Cardiac muscle cell (in vitro differentiated cells and primary cell): ENCODE measurements around the gene MRPL14. TPM values are rescaled to one million over a fixed set of nuclear protein-coding genes. Genes with fewer than 3 reads are reported as not detected.

ENCODE experiments used
- DNase-seq, 2 donors: peaks; one replicate each; pipeline versions ENCODE4 v3.0.0 to v3.0.0-alpha.2; 2010 to 2017; ENCODE audit warnings: low read depth in 1 of 2, low spot score in 1 of 2
- H3K27ac ChIP-seq: fragments of 200-600 bp; sonication (generic); 2 replicates; pipeline ENCODE4 v1.5.1; 2016
- H3K27me3 ChIP-seq: fragments of 200-600 bp; sonication (generic); 2 replicates; pipeline ENCODE4 v1.6.0; 2016; ENCODE audit warnings: control low read depth
- H3K36me3 ChIP-seq: fragments of 200-600 bp; sonication (generic); 2 replicates; pipeline ENCODE4 v1.5.1; 2016; ENCODE audit warnings: control low read depth
- H3K4me1 ChIP-seq: fragments of 200-600 bp; sonication (generic); 2 replicates; pipeline ENCODE4 v1.8.1; 2017; ENCODE audit warnings: low read depth, mild to moderate bottlenecking, mixed run types
- H3K4me3 ChIP-seq: fragments of 200-600 bp; sonication (generic); 2 replicates; pipeline ENCODE4 v1.5.1; 2016; ENCODE audit warnings: mild to moderate bottlenecking
- H3K9me3 ChIP-seq: fragments of 200-600 bp; sonication (generic); 2 replicates; pipeline ENCODE4 v1.5.1; 2017; ENCODE audit warnings: low read depth, mild to moderate bottlenecking, control low read depth
- polyA plus RNA-seq: library from polyadenylated mRNA; unstranded; fragments of >200 nt; fragmentation: Nextera tagmentation; extraction: Ambion mirVana; gene quantifications from 2 replicates; pipeline ENCODE4 v1.2.1, GENCODE V29; 2016
- total RNA-seq: library from RNA; depleted of rRNA; stranded (reverse); fragments of >200 nt; gene quantifications from 2 replicates; pipeline ENCODE4 v1.2.3, GENCODE V29; 2016
- TF ChIP-seq, protein P1 (sequence below): IDR thresholded peaks from 2 replicates; pipeline ENCODE4 v1.5.1; 2012; ENCODE audit warnings: low read depth, mild to moderate bottlenecking, low read length

The MRPL14 gene
- total and polyA plus RNA-seq, 2 experiments from 2014 or later = 78.8 to 130 TPM

DNA sequence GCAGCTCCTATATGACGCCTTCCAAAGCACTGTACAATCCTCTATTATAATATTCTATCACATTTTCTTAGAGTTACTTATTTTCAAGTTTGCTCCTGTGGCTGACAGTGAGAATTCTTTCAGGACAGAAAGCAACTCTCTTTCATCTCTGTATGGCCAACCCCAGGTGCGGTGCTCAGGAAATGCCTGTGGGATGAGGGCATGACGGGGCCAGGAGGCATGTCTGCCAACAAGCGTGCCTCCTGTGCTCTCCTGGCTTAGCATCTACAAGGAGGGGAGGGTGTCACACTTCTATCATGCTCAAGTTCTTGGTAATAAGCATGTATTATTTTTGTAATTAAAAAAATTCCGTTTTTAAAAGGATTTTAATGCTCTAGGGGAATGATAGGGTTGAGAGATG lies 11.4 kb downstream of the MRPL14 start:
- Histone ChIP-seq H3K9me3 (no peaks in the 10 kb centered on the region), H3K27ac (no peak overlapping the region), H3K4me3 (no peak overlapping the region), H3K27me3 (no peaks in the 10 kb centered on the region), H3K36me3 (peaks cover 20% of the 10 kb centered on the region), H3K4me1 (peaks cover 8% of the 10 kb centered on the region)
- DNase-seq = peak in 1 of 2 donors; percentile 33
- TF ChIP-seq, protein P1, sequence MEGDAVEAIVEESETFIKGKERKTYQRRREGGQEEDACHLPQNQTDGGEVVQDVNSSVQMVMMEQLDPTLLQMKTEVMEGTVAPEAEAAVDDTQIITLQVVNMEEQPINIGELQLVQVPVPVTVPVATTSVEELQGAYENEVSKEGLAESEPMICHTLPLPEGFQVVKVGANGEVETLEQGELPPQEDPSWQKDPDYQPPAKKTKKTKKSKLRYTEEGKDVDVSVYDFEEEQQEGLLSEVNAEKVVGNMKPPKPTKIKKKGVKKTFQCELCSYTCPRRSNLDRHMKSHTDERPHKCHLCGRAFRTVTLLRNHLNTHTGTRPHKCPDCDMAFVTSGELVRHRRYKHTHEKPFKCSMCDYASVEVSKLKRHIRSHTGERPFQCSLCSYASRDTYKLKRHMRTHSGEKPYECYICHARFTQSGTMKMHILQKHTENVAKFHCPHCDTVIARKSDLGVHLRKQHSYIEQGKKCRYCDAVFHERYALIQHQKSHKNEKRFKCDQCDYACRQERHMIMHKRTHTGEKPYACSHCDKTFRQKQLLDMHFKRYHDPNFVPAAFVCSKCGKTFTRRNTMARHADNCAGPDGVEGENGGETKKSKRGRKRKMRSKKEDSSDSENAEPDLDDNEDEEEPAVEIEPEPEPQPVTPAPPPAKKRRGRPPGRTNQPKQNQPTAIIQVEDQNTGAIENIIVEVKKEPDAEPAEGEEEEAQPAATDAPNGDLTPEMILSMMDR = no peak

DNA sequence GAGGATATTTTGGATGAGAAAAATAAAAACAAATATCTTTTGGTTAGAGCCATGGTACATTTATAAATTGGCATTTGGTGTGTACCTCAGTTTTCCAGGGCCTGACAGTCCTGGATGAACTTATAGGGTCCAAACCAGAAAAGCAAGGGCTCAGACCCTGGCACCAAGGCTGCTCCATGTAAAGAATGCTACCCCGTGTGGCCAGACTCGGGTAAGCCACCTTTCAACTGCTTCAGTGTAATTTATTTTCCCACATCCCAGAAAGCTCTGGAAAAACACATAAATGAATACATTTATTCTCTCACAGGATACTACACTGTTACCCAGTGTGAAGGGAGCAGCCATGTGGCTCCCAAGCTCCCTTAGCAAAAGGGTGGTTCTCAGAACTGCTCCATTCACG lies 13.8 kb downstream of the MRPL14 start:
- no peak overlapping the region for H3K4me3 ChIP-seq
- peaks cover 4% of the 10 kb centered on the region for H3K4me1 ChIP-seq
- TF ChIP-seq, protein P1 = peak; percentile 12
- no peaks in the 10 kb centered on the region for H3K9me3 ChIP-seq
- no peak for DNase-seq
- peaks cover 23% of the 10 kb centered on the region for H3K36me3 ChIP-seq
- no peak overlapping the region for H3K27ac ChIP-seq
- H3K27me3 ChIP-seq = no peaks in the 10 kb centered on the region

DNA sequence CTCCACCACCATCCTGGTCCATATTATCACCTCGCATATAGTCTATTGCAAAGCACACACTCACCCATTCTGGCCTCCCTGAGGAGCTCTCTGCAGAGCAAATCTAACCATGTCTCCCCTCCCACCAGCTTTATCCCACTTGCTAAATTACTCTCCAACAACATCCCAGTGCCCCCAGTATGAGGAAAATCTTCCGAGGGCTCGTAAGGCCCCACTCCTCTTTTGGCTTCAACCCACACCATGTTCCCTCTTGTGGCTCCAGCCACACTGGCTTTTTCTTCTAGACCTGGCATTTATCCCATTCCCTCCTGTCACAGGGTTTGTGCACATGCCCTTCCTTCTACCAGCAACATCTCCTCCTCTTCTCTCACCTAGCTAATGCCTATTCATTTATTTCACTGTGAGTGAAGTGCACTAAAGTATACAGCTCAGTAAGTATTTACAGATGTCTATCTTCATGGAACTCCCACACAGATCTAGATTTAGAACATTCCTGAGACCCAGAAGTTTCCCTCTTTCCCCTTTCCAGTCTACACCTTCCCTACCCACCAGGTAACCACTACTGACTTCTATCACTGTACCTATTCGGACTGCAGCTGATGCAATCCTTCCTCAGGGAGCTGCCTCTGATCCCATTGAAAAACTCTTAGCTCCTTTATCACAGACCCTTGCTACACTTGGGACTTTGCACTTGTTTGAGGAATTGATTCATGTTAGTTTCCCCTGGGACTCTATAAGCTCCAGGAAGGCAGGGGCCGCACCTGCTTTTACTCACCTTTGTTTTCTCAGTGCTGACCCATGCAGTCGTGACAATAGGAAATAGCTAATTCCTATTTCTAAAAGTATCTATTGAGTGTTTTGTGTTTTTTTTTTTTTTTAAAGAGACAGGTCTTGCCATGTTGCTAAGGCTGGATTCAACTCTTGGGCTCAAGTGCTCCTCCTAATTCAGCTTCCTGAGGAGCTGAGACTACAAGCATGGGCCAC lies 15.5 kb downstream of the MRPL14 start:
- Histone ChIP-seq H3K27ac (no peak overlapping the region), H3K9me3 (no peaks in the 10 kb centered on the region), H3K4me1 (peaks cover 4% of the 10 kb centered on the region), H3K36me3 (peaks cover 23% of the 10 kb centered on the region), H3K4me3 (no peak overlapping the region), H3K27me3 (no peaks in the 10 kb centered on the region)
- no peak for DNase-seq
- TF ChIP-seq, protein P1 = no peak

DNA sequence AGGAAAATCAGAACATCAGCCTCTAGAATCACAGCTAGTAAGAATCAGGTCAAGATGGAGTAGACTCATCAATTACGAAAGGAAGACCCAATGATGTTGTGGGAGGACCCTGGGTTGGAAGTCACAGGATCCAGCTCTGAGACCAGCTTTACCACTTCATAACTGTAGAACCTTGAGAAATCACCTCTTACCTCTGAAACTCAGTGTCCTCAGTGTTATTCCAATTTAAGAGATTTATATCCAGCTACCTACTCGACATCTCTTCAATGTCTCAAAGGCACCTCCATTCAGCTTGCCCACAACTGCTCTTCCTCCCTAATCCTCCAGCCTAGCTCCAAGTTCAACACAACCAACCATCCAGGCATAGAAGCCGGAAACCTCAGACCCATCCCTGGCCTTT lies 16.3 kb downstream of the MRPL14 start:
- H3K27me3 ChIP-seq = no peaks in the 10 kb centered on the region
- TF ChIP-seq, protein P1 = no peak
- H3K9me3 ChIP-seq = no peaks in the 10 kb centered on the region
- H3K27ac ChIP-seq = peak overlapping the region; percentile 82
- peaks cover 4% of the 10 kb centered on the region for H3K4me1 ChIP-seq
- H3K4me3 ChIP-seq = no peak overlapping the region
- H3K36me3 ChIP-seq = peaks cover 23% of the 10 kb centered on the region
- DNase-seq = no peak

DNA sequence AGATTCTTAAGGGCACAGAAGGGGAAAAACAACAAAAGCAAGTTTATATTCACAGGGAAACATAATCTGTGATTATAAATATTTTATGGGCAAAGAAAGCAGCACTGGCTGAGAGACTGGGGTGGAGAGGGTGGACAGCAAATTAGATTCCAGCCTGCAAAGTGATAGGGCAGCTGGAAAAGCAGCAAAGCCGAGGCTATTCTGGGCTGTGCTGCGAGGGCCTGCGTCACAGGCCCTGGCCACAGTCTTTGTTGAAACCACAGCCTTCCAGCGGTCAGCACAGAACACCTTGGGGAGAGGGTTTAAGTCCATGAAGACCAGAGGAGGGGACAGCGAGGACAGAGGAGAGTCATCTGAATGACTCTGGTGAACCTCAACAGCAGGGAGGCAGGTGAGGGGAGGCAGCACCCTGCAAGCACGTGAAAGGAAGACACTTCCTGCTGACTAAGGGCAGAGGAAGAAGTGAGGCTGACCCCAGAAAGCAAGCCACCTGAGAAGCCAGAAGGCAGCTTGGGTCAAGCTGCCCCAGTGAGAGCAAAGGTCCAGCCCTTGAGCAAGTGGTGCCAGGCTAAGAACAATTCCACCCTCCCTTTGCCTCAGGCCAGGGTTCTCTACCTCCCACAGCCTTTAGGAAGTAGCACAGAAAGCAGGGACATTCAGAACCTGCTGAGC lies 17.1 kb downstream of the MRPL14 start:
- no peaks in the 10 kb centered on the region for H3K27me3 ChIP-seq
- peaks cover 23% of the 10 kb centered on the region for H3K36me3 ChIP-seq
- no peak for DNase-seq
- H3K9me3 ChIP-seq = no peaks in the 10 kb centered on the region
- H3K27ac ChIP-seq = peak overlapping the region; percentile 82
- TF ChIP-seq, protein P1 = no peak
- H3K4me3 ChIP-seq = no peak overlapping the region
- peaks cover 4% of the 10 kb centered on the region for H3K4me1 ChIP-seq
